ENCODE results near the gene PEX16. TPM values are rescaled to one million over a fixed set of nuclear protein-coding genes. Genes with fewer than 3 reads are reported as not detected.
A peak's percentile ranks its signal among the peaks of the same experiment; 100 is the strongest.

PEX16 gene
- total and polyA plus RNA-seq, 2 of the 13 experiments (the other 11 are each of a cell fraction or from before 2014, with no cell fraction given): 12.5 to 21.8 TPM

DNA sequence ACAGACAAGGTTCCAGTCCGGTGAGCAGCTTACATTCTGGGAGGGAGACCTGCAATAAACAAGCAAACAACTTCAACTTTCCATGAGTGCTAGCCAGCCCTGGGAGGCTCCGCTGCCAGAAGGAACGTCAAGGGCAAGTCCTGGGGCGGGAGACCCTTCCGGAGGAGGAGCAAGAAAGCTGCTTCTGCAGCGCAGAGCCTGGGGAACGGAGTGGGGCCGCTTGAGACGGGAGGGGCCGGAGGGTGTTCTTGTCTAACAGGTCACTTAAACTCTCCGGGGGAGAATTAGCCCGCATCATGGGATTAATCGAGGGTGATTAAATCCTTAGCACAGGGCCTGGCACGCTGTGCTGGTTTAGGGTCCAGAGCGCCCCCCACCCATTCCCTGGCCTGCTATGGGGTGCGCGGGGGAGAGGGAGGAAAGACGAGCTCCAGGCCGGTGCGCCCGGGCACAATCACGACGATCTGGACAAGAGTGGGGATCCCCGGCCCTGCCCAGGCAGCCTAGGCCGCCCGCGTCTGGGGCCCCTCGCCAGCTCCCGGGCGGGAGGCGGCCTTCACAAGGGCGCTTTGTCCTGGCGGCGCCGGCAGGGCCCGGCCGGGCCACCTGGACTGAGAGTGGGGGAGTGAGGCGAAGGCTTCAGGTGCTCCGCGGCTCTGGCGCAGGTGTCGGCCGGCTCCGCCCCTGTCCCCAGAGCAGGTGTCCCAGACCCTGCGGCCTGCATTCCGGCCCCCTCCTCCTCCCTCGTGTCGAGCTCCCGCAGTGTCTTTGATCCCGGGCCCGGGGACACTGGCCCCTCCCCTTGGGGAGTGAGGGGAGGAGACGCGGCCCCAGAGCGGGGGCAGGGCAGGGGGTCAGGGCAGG is 4.1 kb upstream of the PEX16 start (continued):
- no peak for TF ChIP-seq YY1 (IDR thresholded peaks at IDR 0.05; ENCODE audit: insufficient read depth, insufficient replicate concordance, low read depth, low read length)
- TF ChIP-seq CSRNP2 (CRISPR knock-in tag; conservative IDR thresholded peaks at IDR 0.05; ENCODE audit: low read depth): no peak

- H3K9ac ChIP-seq (ENCODE audit: insufficient read depth, low read depth, low read length): peak overlapping the region; percentile 56; the same call in 1 of the 2 replicates
- H2AFZ ChIP-seq (ENCODE audit: low read length): no peak overlapping the region
- H3K4me2 ChIP-seq (ENCODE audit: low read depth, low read length): peak overlapping the region; percentile 91
- H3K4me1 ChIP-seq (ENCODE audit: insufficient read depth, low read length): peaks cover 41% of the 10 kb centered on the region
- 80% methylated on average over 3 of the region's 6 CpGs for WGBS (ENCODE audit: low lambda C conversion rate)
- no peak for TF ChIP-seq ZNF792 (CRISPR knock-in tag; IDR thresholded peaks at IDR 0.05)
- TF ChIP-seq DMTF1 (CRISPR knock-in tag; IDR thresholded peaks at IDR 0.05): no peak
- no peak for TF ChIP-seq ZBTB20 (CRISPR knock-in tag; IDR thresholded peaks at IDR 0.05; ENCODE audit: borderline replicate concordance, low read depth)
- TF ChIP-seq, protein P1, sequence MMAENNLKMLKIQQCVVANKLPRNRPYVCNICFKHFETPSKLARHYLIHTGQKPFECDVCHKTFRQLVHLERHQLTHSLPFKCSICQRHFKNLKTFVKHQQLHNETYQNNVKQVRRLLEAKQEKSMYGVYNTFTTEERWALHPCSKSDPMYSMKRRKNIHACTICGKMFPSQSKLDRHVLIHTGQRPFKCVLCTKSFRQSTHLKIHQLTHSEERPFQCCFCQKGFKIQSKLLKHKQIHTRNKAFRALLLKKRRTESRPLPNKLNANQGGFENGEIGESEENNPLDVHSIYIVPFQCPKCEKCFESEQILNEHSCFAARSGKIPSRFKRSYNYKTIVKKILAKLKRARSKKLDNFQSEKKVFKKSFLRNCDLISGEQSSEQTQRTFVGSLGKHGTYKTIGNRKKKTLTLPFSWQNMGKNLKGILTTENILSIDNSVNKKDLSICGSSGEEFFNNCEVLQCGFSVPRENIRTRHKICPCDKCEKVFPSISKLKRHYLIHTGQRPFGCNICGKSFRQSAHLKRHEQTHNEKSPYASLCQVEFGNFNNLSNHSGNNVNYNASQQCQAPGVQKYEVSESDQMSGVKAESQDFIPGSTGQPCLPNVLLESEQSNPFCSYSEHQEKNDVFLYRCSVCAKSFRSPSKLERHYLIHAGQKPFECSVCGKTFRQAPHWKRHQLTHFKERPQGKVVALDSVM (CRISPR knock-in tag; IDR thresholded peaks at IDR 0.05): peak; percentile 96
- TF ChIP-seq ZNF768 (CRISPR knock-in tag; IDR thresholded peaks at IDR 0.05): 0 out of 2 replicates have a peak, but pooled peaks have one; percentile 0
- POLR2A ChIA-PET: no interaction called here
- H3K79me2 ChIP-seq (ENCODE audit: insufficient read depth, low read length): peaks cover 12% of the 10 kb centered on the region
- CTCF ChIA-PET (ENCODE audit: low intra/inter-chr PET ratio, low total read pairs): no interaction called here
- no peak overlapping the region for H3K27ac ChIP-seq (ENCODE audit: extremely low read length, insufficient read depth, low read length)
- no peaks in the 10 kb centered on the region; a peak in 1 of 5 replicates for H3K36me3 ChIP-seq (replicated peaks in 1 of 2; ENCODE audit: control insufficient read depth in 1 of 2, insufficient read depth in 2 of 2, low read length in 2 of 2)
- ATAC-seq (no peak), DNase-seq (ENCODE audit: low spot score) (no peak), FAIRE-seq (no peak)
- in situ Hi-C loops (cut with HindIII; ENCODE audit: extremely low pct_ligation_motif_present, low pct_unique_long_range_greater_than_20kb) (no loop called here), intact Hi-C loops (cut with micrococcal nuclease; ENCODE audit: unreplicated experiment) (loop anchor here (5.0 kb wide), 1 partner anchor 74 kb away; the partner anchor contains the start of gene CRY2)
- peak overlapping the region in 1 of 3 experiments; percentile 76; a peak in 2 of 6 replicates for H3K4me3 ChIP-seq (replicated peaks in 1 of 3; ENCODE audit: insufficient read depth in 1 of 3, low read depth in 2 of 3, low read length in 3 of 3)
- H3K9me3 ChIP-seq (ENCODE audit: low read length): no peaks in the 10 kb centered on the region
- H3K27me3 ChIP-seq (ENCODE audit: control insufficient read depth in 1 of 2, insufficient read depth in 2 of 2, low read length in 2 of 2): peaks cover 0 to 1% of the 10 kb centered on the region in 2 experiments; a peak in 1 of 5 replicates
- BruUV-seq (replicated peaks): no TSS peak
- H4K20me1 ChIP-seq (ENCODE audit: insufficient read depth, low read length): no peaks in the 10 kb centered on the region
These were observed 3.1 kb upstream of the PEX16 start for GRCh38 chr11:45920531-45921477.
